Measurements from ENCODE around the gene STK36.

- no peak for TF ChIP-seq REST (IDR thresholded peaks at IDR 0.05; ENCODE audit: insufficient read depth in 1 of 2, low read depth in 2 of 2, low read length in 2 of 2)
- TF ChIP-seq POLR2AphosphoS5 (IDR thresholded peaks at IDR 0.05; ENCODE audit: low read depth, low read length): no peak
- TF ChIP-seq SIN3A (IDR thresholded peaks at IDR 0.05; ENCODE audit: borderline replicate concordance, insufficient read depth, low read length): no peak
- TF ChIP-seq FOXP2 (optimal IDR thresholded peaks at IDR 0.05; ENCODE audit: borderline replicate concordance, extremely low read depth, extremely low read length, insufficient read depth): no peak
These were observed 9.1 kb upstream of the STK36 start for GRCh38 chr2:218662827-218663226.

Data from PFSK-1 (cell line).